ENCODE measurements around the gene KAT7.
A peak's percentile ranks its signal among the peaks of the same experiment; 100 is the strongest.

KAT7 gene

DNA sequence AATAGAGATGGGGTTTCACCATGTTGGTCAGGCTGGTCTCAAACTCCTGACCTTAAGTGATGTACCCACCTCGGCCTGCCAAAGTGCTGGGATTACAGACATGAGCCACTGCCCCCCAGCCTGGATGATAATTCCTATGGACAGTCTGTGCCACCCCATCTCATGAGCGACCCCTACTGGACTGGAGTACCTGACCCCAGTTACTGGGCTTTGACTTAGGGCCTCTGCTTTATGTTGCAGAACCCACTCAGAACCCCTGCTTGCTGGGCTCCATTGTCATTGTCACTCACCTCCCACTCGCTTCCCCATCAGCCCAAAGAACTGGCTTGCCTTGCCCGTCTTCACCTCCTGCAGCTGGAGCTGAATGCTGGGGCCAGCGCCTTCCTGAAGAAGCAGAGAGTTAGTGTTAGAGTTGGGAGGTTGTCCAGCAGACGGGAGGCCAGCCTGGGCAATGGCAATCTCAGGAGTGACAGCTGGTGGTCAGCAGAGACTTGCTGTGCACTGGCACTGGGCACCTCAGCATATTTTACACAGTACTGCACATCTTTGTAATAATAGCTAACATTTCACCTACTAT is 55.4 kb downstream of the KAT7 start:
- DNase-seq: no peak

DNA sequence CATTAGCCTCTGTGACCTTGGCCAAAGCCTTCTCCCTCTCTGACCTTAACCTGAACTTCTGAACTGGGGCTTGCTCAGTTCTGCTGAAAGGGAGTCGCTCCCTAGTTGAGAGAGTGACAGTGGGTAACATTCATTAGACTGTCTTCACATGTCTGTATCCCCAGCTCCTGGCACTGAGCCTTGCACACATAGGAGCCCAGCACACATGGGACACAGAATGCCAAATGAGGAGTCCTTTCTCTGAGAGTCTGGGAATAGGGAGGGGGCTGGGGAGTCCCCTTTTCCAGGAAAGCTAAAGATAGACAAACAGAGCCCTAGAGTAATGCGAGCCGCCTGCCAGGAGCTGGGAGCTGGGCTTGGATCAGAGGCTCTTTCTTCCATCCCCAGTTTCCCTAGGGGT is 56.8 kb downstream of the KAT7 start:
- DNase-seq: no peak

DNA sequence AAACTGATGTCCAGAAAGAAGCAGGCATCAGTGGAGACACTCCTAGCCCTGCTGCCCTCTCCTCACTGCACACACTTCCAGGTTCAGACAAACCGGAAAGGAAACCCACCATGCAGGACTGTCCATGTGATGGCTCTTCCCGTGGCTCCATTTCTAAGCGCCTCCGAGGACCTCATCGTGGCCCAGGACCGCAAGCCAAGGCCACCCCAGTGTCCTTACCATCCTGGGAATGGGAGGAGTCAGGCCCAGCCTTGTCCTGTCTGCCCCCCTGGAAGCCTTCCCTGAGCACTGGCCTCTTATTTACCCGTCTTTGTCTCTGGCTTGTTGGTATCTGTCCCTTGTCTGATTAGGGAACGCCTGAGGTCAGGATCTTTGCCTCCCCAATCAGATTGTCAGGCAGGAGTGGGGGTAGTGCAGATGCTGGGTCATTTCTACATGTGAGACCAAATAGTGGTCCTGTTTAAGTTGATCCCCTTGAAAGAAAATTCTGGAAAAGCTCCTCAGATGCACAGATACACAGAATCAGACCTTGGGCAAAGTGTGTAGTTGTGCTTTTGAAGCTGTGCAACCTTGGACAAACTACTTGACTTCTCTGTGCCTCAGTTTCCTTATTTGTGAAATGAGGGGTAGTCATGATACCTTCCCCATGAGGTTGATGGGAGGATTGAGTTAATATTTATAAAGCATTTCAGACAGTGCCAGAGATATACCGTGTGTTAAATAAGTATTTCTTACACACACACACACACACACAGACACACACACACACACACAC is 58.6 kb downstream of the KAT7 start:
- no peak for DNase-seq

DNA sequence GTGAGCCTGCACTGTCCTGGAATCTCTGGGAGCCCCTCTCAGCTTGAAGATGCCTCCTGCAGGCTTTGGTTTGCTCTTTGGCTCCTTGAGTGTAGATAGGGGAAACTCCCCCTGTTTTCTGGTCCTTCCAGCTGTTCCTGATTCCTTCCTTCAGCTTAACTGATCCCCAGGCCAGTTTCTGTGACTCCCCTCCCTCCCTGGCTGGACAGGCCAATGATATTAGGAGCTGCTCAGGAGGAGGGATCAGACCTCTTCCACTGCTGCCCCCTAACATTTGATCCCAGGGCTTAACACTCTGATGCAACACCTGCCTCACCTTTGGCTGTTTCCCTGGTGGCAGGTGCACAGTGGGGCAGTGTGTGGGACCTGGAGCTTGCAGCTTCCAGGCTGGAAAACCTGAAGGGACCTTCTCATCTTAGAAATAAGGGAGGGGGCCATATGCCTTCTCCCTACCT is 59.6 kb downstream of the KAT7 start, which contains the start of gene TAC4:
TSS of gene TAC4 (minus strand) at position 51 of the 455 bp plus-strand sequence. CDS start 52 bp downstream, outside the sequence.
- DNase-seq: no peak

DNA sequence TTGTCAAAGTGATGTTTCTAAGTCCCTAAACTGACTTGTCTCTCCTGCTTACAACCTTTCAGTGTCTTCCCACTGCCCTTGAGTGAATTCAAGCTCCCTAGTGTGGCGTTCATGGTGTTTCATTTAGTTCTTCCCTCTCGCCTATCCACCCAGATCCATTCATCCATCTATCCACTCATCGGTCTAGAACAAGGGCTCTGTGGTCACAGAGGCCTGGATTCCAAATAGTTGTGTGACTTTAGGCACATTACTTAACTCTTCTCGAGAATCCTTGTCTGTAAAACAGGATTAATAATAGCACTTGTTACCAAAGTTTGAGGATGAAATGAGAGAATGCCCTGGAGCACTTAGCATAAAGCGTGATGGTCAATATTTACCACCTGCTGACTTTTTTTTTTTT is 60.3 kb downstream of the KAT7 start:
- DNase-seq: no peak

DNA sequence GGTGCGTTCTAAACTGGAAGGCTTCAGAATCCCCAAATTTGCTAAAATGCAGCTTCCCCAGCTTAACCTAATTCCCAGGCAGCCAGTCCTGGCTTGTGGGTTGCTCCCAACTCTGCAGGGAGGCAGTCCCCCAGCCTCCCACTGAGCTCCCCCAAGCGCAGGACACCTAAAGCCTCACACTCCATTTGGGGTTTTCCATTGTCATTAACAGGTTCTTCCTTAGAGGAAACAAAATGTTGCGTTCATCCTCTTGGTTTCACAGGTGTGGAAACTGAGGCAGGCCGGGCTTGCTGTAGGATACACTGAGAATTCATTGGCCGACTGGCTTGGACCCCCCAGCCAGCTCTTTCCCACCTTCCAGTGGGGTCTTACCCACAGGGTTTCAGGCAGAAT is 61.7 kb downstream of the KAT7 start:
- no peak for DNase-seq

DNA sequence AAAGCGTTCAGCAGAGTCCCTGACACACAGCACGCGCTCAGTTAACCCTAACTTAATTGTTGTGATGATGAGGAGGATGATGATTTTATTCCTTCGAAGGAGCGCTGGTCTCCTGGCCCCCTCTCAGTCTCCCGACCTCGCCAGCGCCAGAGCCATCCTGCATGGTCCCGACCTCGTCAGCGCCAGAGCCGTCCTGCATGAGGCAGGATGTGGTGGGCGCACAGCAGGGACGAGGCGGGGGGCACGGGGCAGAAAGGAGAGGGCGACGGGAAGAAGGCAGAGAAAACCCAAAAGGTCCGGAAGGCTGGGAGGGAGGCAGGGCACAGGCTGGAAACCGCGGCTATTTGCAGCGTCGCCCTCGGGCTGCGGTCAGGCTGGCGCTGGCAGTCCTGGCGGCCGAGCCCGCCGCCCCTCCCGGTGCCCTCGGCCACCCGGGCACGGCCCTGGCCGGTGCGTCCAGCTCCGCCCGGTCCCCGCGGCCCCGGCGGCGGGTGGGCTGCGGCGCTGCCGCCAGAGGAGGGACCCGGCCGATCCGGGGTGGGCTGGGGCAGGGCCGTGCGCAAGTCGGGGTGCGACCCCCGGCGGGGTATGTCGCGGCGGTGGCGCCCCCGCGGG is 62.4 kb downstream of the KAT7 start:
- no peak for DNase-seq

DNA sequence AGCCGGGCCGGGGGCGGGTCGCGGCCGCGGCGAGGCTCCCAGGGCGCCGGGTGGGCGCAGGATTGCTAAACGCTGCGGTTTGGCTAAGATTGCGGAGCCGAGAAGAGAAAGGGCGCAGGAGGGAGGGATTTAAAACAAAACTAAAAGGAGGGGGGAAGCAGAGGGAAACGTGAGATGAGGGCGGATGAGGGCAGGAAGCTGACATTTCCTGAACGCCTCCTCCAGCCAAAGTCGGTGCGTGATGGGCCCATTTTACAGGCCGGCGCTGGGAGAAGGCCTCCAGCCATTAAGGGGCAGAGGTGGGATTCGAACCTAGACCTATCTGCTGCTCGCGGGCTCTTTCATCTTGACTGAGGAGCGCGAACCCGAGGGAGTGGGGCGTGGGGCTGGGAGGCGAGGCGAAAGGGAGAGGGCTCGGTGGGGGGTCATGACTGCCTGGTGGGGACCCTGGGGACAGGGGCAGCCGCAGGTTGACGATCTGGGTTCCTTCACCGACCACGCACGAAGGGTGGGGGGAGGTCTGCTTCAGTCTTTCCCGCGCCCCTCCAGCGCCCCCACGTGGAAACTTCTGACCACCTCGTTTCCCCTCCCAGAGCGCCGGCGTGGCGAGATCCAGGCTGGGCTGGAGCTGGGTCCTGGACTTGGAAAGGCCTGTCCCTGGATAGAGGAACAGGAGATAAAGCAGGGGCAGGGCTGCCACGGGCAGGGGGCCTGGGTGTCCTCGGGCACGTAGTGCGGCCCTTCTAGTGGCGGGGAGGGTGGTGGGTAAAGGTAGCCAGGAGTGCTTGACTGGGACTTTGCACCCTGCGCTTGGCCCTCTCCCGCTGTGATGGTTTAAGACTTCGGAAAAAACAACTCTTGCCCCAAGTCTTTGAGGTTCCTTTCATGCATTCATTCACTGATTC is 63.2 kb downstream of the KAT7 start:
- DNase-seq: peak; percentile 65

DNA sequence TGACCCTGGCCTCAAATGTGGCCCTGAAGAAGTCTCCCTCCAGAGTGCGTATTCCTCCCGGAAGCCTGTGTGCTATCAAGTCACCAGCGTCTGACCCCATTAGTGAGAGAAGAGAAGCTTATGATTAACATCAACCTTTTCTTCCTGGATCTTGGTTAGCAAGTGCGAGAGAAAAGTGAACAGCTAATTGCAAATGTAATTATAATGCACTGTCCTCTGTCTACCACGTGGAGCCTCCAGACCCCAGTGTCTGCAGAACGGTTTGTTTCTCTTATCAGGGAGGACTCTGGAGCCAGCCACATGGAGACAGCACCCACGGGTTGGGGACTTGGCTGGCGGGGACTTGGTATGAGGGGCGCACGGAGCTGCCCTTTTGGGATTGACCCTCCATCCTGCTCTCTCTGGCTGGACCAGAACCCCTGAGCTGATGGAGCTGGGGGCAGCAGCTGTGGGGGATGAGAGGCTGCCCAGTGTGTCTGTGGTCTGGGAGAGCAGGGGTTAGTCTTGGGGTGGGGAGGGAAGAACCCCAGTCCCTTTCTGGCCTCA is 65.1 kb downstream of the KAT7 start:
- no peak for DNase-seq

DNA sequence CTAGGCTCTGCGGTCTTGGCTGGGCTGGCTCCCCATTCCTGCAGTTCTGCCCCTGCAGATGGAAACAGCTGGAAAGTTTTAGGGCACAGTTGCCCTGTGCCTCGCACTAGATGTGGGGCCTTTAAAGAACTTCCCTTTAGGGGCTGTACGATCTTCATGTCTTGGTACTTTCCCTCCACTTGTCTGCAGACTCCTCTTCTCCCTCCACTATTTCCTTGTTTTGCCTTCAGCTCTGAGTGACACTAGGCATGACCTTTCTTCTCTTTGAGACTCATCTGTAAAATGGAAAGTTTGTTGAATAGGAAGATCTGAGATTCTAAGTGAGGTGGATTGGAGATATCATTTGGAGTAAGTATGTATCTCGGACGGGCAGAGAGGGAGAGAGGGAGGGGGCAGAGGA is 65.6 kb downstream of the KAT7 start:
- no peak for DNase-seq

DNA sequence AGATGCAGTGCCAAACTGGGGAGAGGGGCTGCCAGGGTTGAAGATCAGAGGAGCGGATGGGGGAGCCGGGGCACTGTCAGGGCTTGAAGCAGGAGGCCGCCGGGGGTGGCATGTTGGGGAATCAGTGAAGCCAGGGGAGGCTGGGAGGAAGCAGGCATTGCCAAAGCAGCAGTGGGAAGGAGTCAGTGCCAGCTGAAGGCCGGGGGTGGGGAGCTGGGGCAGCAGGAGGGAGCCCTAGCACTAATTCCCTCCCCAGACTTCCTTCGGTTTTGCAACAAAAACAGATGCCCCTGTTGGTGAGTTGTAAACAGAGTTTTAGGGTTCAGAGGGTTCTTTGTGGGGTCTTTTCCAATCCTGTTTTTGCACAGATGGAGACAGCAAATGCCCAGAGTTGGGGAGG is 70.3 kb downstream of the KAT7 start:
- DNase-seq: no peak

DNA sequence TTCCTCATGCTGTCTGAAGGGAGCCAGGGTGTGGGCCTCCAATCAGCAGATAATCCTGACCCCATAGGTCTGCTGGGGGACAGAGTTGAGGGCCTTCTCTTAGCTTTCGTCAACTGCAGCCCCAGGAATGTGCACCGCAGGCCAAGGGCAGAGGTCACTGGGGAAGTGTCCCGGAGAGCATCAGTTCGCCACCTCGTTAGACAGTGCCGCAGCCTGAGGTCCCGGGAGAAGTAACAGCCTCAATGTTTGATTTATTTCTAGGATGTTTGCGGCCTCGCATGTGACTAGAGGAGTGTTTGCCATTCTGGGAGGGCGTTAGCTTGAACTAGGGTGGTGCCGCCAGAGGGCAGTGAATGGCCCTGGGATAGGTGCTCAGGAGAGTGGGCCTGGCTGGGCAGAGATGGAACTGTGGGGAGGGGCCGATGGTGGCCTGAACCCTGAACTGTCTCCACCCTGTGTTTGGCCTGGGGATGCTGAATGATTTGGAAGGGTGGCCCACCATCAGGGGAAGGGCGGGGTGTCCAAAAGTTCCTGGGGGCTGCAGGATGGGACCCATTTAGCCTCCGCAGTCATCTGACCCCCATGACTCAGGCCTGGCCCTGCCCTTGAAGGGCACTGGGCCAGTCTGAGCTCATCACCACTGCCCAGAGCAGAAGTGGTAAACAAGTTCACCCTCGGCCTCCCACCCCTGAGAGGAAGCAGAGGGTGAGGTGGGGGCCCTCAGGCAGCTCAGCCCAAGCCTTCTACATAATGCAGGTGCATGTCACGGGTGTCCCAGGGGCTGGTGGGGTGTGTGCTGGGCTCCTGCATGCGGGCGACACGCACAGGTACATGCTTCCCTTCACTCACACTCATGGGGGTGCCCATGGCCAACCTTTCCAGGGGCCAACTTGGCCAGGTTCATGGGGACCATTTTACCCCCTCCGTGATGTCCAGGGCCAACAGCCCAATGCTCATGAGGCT is 71.8 kb downstream of the KAT7 start:
- no peak for DNase-seq

DNA sequence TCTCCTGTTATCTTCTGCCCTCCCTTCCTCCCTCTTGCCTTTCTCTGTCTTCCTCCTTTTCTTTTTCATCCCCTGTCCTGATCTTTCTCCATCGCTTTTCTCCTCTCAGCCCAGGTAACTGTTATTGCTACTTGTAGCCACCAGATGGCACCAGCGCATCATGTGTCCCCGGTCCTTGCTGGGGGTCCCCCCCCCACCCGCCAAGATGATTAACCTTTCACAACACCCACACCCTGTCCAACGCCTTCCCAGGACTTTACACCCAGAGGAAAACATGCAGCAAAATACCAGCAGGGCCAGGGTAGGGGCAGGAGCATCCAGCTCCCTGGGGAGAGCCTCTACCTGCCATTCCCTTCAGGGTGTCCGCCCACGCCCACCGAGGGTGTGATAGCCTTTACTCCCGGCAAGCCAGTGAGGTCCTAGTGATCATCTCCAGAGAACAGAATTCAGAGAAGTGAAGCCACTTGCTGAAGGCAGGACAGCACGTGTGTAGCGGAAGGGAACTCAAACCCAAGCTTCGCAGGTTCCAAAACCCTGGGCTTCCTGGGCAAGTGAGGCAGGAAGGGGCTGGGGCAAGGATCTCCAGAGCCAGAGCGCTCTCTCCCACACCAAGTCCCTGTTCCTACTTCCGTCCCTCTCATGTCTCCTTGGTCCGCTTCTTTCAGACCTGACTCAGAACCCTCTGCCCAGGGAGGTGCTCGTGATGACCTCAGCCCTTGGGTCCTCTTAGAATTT is 72.8 kb downstream of the KAT7 start:
- DNase-seq: peak; percentile 51

DNA sequence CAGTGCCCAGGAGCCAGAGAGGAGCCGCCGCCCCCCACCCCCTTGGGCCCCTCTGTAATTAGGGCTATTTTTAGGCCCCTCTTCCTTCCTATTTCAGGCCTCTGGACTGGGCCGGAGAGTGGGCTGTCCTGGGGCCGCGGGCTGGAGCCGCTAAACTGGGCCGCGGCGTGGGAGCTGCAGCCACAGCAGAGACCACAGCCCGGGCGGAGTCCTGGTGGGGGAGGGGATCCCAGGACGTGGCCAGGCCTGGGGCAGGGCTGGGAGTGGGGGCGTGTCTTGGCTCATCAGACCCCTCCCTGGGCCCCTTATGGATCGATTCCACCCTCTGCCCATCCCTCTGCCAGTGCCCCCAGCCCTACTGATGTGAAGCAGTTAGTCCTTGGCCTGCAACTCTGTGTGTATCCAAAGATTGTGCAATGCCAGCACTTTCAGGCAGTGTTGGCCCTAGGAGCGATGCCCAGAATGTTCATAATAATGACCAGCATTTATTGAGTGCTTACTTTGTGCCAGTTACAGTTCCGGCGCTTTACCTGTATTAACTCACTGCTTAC is 74.4 kb downstream of the KAT7 start:
- no peak for DNase-seq

DNA sequence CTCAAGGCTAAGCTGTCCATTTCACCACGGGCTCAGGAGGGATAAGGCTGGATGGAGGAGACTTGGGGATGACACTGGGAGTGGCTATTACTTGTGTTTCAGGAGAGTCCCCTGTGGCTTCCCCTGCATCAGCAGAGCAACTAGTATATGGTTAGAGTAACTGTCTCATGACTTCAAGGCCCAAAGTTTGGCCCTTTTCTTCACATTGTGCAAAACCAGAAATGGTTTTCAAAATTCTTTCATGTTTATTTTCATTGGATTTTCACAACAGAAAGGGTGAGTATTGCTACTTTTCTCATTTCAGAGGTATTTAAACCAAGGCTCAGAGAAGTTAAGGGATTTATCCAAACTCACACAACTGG is 77.5 kb downstream of the KAT7 start:
- DNase-seq: no peak

DNA sequence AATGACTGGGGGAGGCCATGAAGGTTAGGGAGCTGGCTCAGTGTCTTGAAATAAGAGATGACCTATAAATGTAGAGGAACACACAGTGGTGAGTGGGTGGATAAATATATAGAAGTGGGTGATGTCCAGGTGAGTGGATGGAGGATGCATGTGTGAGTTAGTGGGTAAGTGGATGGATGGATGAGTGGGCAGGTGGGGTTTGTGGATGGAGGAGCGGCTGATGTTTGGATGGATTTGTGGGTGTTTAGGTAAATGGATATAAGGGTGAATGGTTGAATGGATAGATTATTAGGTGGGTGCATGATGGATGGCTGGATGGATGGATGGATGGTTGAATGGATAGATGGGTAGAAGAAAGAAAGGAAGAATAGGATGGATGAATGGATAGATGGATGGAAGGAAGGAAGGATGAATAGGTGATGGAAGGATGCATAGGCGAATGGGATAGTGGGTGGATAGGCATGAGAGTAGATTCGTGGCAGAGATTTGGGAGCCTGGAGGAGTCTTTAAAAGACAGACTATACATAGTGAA is 78.5 kb downstream of the KAT7 start:
- DNase-seq: no peak

DNA sequence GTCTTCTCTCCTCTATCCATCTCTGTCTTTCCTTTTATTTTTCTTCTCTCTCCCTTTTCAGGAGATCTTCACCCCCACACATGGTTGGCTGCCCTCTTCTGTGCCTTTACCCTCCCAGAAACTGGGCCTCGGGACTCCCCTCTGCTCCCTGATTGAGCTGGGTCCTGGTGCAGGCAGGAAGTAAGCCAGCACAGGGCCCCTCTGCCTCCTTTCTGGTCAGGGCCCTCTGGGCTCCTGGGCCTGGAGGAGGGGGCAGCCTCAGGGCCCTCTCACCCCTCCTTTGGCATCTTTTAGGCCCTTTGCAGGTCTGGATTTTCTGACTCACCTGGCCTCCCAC is 80.5 kb downstream of the KAT7 start:
- no peak for DNase-seq

DNA sequence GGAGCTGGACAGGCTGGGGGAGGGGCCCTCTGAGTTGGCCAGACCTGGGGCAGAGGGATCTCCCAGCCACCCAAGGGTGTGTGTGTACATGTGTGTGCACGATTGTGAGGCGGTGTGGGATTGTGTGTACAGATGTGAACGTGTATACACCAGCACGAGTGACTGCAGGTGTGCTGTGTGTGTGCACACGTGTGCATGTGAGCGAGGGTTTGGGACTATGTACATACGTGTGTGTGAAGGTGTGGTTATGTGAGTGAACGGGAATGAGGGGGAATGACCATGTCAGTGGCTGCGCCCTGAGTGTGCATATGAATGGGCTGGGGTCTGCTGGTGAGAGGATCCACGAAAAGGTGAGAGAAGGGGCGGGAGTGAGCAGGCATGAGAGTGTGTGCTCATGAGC is 81.8 kb downstream of the KAT7 start:
- no peak for DNase-seq

DNA sequence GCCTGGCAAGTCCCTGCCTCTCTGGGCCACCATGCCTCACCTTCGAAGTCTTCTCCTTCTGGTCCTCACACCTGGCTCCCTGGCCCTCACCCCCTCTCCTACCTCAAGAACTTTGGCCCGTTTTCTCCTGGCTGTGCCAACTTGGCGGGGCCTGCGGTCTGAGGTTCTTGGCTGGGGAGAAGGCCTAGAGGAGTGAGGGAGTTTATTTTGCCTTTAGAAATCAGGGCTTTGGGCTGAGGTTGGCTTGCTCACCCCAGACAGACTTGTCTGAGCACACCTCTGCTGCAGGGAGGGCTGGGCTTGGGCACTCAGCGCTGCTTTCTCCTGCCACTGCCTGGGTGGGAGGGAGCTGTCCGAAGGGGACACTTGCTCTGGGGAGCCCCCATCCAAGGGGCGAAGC is 82.7 kb downstream of the KAT7 start:
- no peak for DNase-seq

DNA sequence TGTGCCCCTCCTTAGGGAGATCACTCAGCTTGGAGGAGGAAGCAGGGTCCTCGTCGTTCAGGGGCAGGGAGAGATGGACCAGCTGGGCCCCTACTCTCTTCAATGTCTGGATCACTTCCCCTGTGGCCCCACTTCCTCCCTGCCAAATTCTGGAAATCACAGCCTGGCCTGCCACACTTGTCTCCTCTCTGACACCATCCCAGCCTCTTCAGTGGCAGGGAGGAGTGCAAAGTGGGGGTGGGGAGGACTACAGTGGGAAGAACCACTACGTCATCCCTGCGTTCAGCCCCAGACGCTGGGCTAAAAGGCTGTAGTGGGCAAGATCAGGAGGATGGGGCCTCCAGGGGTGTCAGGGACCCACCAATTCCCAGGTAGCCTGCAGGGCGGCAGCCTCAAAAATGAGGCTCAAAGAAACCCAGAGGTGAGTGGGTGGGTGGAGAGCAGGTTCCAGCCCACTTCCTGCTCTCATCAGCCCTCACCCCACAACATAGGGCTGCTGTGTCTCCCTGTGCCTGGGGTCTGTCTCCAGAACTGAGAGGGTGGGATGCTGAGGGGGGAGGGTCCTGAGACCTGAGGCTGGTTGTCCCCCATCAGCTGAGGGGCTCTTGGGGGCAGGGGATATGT is 84.4 kb downstream of the KAT7 start:
- no peak for DNase-seq
